Ascending aorta (tissue), 2 donors: ENCODE results near the gene IFT25. TPM values are rescaled to one million over a fixed set of nuclear protein-coding genes. Genes with fewer than 3 reads are reported as not detected.
"Not testable (repeated sequence)": the region's sequence is repeated elsewhere in the genome, so short reads cannot be mapped to it uniquely, and the experiment has no call there.

Source experiments
- DNase-seq, 2 donors: peaks; one replicate each; pipeline ENCODE4 v3.0.0-alpha.2; 2019; ENCODE audit warnings: low spot score in 2 of 2
- H3K27ac ChIP-seq, 2 donors: fragments of 200-600 bp; sonication (generic); one replicate each; pipeline ENCODE4 v1.5.1; 2016 to 2017; ENCODE audit warnings: mild to moderate bottlenecking in 1 of 2
- H3K27me3 ChIP-seq: fragments of 200-600 bp; sonication (generic); one replicate; pipeline ENCODE4 v1.5.1; 2017
- H3K36me3 ChIP-seq, 2 donors: fragments of 200-600 bp; sonication (generic); one replicate each; pipeline ENCODE4 v1.5.1; 2016
- H3K4me1 ChIP-seq, 2 donors: fragments of 200-600 bp; sonication (generic); one replicate each; pipeline ENCODE4 v1.5.1; 2016 to 2017; ENCODE audit warnings: mild to moderate bottlenecking in 1 of 2
- H3K4me3 ChIP-seq, 2 donors: fragments of 200-600 bp; sonication (generic); one replicate each; pipeline ENCODE4 v1.5.1; 2016 to 2017; ENCODE audit warnings: mild to moderate bottlenecking in 1 of 2
- H3K9me3 ChIP-seq, 2 donors: fragments of 200-600 bp; sonication (generic); one replicate each; pipeline ENCODE4 v1.5.1; 2016
- intact Hi-C: fragments of 100-400 bp; cut with DNase I; formaldehyde crosslinking; loops from one replicate; pipeline ENCODE4 v1.15.1; 2023
- total RNA-seq: library from RNA; depleted of rRNA; stranded (reverse); fragments of >200 nt; gene quantifications from one replicate; pipeline ENCODE4 v1.1.0, GENCODE V29; 2016
- TF ChIP-seq, protein P1 (sequence below), 3 experiments: fragments of 200-600 bp in 2 of 3; fragments of 450-650 bp in 1 of 3; sonication (generic) in 2 of 3; IDR thresholded peaks; one replicate each; pipeline ENCODE4 v1.5.1; 2016 to 2019; ENCODE audit warnings: antibody characterized with exemption in 3 of 3, mild to moderate bottlenecking in 1 of 3, moderate library complexity in 1 of 3

Gene IFT25
- total RNA-seq, 1 donor from 2014 or later, result not detected

DNA sequence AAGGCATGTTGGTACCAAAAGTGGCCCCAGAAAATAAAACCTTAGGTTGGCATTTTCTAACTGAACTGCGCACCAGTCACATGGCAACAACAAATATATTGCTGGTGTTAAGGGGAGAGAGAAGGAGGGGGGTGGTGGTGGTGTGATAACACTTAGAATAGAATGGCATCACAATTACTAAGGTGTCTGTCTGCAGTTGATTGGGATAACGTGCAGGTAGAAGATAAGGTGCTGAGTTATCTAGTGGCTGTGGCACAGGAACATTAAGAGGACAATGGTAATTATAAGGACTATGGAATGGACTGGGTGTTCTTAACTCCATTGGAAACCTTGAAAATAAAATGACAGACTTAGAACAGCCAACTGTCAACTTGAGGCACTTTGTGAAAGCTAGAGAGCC lies 54.5 kb downstream of the IFT25 start:
- H3K4me1 ChIP-seq, result peaks cover 9% of the 10 kb centered on the region in 2 donors
- H3K27me3 ChIP-seq, result no peaks in the 10 kb centered on the region
- DNase-seq, result no peak
- no peaks in the 10 kb centered on the region for H3K9me3 ChIP-seq
- TF ChIP-seq, protein P1, sequence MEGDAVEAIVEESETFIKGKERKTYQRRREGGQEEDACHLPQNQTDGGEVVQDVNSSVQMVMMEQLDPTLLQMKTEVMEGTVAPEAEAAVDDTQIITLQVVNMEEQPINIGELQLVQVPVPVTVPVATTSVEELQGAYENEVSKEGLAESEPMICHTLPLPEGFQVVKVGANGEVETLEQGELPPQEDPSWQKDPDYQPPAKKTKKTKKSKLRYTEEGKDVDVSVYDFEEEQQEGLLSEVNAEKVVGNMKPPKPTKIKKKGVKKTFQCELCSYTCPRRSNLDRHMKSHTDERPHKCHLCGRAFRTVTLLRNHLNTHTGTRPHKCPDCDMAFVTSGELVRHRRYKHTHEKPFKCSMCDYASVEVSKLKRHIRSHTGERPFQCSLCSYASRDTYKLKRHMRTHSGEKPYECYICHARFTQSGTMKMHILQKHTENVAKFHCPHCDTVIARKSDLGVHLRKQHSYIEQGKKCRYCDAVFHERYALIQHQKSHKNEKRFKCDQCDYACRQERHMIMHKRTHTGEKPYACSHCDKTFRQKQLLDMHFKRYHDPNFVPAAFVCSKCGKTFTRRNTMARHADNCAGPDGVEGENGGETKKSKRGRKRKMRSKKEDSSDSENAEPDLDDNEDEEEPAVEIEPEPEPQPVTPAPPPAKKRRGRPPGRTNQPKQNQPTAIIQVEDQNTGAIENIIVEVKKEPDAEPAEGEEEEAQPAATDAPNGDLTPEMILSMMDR (IDR thresholded peaks at IDR 0.05), result no peak
- intact Hi-C loops, result loop anchor here (10.0 kb wide), 1 partner anchor 604 kb away; no protein-coding TSS in a partner anchor
- no peak overlapping the region for H3K4me3 ChIP-seq
- no peak overlapping the region for H3K27ac ChIP-seq
- H3K36me3 ChIP-seq, result peaks cover 4 to 9% of the 10 kb centered on the region in 2 donors

DNA sequence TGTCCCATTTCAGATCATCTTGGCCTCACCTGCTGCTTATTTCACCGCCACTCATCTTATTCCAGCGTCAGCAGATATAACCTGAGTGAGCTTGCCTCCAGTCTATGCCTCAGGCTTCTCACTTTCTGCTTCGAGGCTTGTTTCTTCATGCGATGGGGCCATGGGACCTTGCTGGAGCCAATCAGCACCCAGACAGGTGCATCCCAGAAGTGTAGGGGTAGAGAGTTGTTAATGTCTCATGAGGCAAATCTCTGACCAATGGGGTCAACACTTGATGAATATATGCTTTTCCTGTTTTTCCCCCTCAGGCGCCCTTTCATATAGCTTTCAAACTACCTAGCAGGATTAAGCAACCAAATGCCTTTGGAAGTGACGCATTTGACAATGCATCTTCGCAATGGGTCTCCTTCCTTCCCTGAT lies 55.0 kb downstream of the IFT25 start:
- TF ChIP-seq, protein P1 (IDR thresholded peaks at IDR 0.05), result no peak
- no peak for DNase-seq
- H3K27me3 ChIP-seq, result no peaks in the 10 kb centered on the region
- H3K4me1 ChIP-seq, result peaks cover 7 to 9% of the 10 kb centered on the region in 2 donors
- no peaks in the 10 kb centered on the region for H3K9me3 ChIP-seq
- H3K4me3 ChIP-seq, result peak overlapping the region; percentile 79 to 83
- intact Hi-C loops, result loop anchor here (10.0 kb wide), 1 partner anchor 604 kb away; no protein-coding TSS in a partner anchor
- peak overlapping the region; percentile 71 to 87 for H3K27ac ChIP-seq
- peaks cover 4 to 9% of the 10 kb centered on the region in 2 donors for H3K36me3 ChIP-seq

DNA sequence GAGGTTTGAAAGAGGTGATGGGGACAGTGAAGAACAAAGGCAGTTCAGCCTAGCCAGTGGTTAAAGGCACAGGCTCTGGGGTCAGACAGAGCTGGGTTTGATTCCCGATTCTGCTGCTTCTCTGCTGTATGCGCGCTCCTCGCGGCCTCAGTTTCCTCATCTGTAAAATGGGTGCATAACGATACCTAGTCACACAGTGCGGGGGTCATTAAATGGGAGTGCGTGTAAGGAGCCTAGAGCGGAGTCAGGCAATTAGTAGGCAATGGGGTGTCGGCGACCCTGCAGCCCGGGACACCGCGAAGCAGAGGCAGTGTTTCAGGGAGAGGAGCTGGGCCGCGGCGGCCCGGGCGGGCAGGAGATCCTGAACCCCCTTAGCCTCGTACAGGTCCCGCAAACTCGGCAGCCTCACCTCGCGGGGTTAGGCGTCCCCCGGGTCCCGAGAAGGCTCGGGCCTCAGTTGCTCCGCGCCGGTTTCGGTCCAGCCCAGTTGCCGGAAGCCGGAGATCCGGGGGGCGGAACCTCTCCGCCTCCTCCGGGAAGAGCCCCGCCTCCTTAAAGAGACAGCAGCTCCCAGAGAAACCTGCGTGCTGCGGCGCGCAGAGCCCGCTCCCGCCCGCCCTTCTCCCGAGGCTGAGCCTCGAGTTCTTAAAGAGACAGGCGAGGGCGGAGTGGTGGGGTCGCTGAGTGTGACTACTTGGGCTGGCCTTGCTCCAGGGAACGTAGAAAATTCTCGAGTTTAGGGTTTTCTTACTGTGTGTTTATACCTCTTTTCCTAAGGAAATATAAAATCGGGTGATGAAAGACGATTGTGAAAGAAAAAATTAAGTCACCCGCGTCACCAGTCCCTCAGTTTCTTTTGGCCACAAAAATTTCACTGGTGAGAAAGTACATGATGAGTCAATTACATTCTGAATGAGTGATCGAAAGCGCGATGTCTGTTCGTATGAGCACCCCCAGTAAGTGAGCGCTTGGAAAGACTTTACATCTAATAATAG lies 55.9 kb downstream of the IFT25 start, which contains the start of gene YIPF1:
Gene YIPF1, minus strand, starts transcription at position 494 of the 995 bp plus-strand sequence. CDS start 860 bp downstream, outside the sequence.
- peak; percentile 68 to 96 for DNase-seq
- H3K36me3 ChIP-seq, result peaks cover 4 to 13% of the 10 kb centered on the region in 2 donors
- TF ChIP-seq, protein P1 (IDR thresholded peaks at IDR 0.05), result no peak
- H3K9me3 ChIP-seq, result no peaks in the 10 kb centered on the region
- peaks cover 7 to 9% of the 10 kb centered on the region in 2 donors for H3K4me1 ChIP-seq
- H3K27ac ChIP-seq, result peak within 1 kb of the TSS; percentile 71 to 87
- intact Hi-C loops, result loop anchor here (1.0 to 10.0 kb wide), 5 partner anchors 52 to 605 kb away; partner anchors contain the start of genes IFT25, NDC1, SSBP3 and TCEANC2
- H3K27me3 ChIP-seq, result no peaks in the 10 kb centered on the region
- H3K4me3 ChIP-seq, result peak within 1 kb of the TSS; percentile 79 to 83

DNA sequence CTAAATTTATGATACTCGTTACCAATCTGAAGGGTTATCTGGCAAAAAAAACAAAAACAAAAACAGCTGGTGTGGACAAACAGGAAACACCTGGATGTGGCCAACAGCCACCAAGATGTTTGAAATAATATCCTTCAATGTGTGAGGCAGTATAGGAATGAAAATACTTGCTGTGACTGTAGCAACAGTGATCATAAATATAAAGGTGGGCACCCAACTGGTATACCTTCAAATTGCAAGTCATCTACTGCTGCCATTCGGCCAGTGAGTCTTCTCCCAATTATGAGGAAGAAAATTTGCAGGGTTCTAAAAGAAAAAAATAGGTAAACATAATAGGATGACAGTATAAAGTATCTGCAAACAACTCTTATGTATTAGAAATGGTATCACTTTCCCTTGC lies 56.8 kb downstream of the IFT25 start:
- DNase-seq, result no peak
- intact Hi-C loops, result loop anchor here (1.0 to 5.0 kb wide), 4 partner anchors 51 to 519 kb away; partner anchors contain the start of genes IFT25, NDC1, SSBP3 and TCEANC2
- peak overlapping the region; percentile 79 to 83 for H3K4me3 ChIP-seq

DNA sequence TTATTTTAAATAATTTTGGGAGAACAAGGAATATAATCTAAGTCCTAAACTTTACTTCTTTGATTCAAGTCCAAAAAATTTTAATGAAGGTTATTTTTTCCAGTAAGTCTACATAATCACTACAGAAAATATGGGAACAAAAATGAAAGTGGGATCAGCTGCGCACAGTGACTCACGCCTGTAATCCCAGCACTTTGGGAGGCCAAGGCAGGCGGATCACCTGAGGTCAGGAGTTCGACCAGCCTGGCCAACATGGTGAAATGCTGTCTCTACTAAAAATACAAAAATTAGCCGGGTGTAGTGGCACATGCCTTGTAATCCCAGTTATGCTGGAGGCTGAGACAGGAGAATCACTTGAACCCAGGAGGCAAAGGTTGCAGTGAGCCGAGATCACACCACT lies 61.9 kb downstream of the IFT25 start:
- intact Hi-C loops, H3K9me3 ChIP-seq, H3K27me3 ChIP-seq, DNase-seq, H3K4me1 ChIP-seq, H3K4me3 ChIP-seq, H3K27ac ChIP-seq: not testable (repeated sequence)
- peaks cover 27 to 31% of the 10 kb centered on the region in 2 donors for H3K36me3 ChIP-seq

More for the DNA sequence above, 56.8 kb downstream of the IFT25 start:
- Histone ChIP-seq H3K36me3 (peaks cover 4 to 13% of the 10 kb centered on the region in 2 donors), H3K4me1 (peaks cover 7 to 9% of the 10 kb centered on the region in 2 donors), H3K27ac (peak overlapping the region; percentile 71 to 87), H3K27me3 (no peaks in the 10 kb centered on the region), H3K9me3 (no peaks in the 10 kb centered on the region)
- TF ChIP-seq, protein P1 (IDR thresholded peaks at IDR 0.05), result no peak

DNA sequence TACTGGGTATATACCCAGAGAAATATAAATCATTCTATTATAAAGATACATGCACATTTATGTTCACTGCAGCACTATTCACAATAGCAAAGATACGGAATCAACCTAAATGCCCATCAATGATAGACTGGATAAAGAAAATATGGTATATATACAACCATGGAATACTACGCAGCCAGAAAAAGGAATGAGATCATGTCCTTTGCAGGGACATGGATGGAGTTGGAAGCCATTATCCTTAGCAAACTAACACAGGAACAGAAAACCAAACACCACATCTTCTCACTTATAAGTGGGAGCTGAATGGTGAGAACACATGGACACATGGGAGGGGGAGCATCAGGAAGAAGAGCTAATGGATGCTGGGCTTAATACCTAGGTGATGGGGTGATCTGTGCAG lies 63.6 kb downstream of the IFT25 start:
- intact Hi-C loops, H3K27me3 ChIP-seq, DNase-seq, H3K4me1 ChIP-seq, H3K9me3 ChIP-seq, H3K4me3 ChIP-seq, H3K27ac ChIP-seq: not testable (repeated sequence)
- H3K36me3 ChIP-seq, result peaks cover 37 to 39% of the 10 kb centered on the region in 2 donors
